Measurements from ENCODE around the gene PKNOX1.
A peak's percentile ranks its signal among the peaks of the same experiment; 100 is the strongest.
"Not testable (repeated sequence)": the region's sequence is repeated elsewhere in the genome, so short reads cannot be mapped to it uniquely, and the experiment has no call there.

PKNOX1 gene

DNA sequence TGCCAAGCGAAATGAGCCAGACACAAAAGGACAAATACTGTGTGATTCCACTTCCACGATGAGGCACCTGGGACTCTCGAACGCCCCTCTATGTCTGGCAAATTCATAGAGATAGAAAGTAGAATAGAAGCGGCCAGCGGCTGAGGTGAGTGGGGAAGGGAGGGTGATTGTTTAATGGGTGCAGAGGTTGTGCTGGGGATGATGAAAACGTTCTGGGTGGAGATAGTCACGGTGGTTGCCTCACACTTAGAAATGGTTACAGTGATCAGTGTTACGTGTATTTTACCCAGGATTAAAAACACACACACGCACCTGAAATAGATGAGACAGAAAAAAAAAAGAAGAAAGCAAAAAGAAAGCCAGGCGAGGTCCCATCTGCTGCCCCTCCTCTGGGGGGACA lies 98.4 kb downstream of the PKNOX1 start:
- H3K4me3 ChIP-seq (ENCODE audit: low read length); H3K27me3 ChIP-seq (ENCODE audit: insufficient read depth, low read length); H3K27ac ChIP-seq (ENCODE audit: low read depth, low read length); H3K9me3 ChIP-seq (ENCODE audit: insufficient read depth, low read depth, low read length); H3K9ac ChIP-seq (ENCODE audit: low read depth, low read length); H3K36me3 ChIP-seq (ENCODE audit: insufficient read depth, low read length); H3K4me1 ChIP-seq (ENCODE audit: insufficient read depth, low read length): not testable (repeated sequence)
- no CpG with 5 or more reads among the region's 11 CpGs for WGBS

DNA sequence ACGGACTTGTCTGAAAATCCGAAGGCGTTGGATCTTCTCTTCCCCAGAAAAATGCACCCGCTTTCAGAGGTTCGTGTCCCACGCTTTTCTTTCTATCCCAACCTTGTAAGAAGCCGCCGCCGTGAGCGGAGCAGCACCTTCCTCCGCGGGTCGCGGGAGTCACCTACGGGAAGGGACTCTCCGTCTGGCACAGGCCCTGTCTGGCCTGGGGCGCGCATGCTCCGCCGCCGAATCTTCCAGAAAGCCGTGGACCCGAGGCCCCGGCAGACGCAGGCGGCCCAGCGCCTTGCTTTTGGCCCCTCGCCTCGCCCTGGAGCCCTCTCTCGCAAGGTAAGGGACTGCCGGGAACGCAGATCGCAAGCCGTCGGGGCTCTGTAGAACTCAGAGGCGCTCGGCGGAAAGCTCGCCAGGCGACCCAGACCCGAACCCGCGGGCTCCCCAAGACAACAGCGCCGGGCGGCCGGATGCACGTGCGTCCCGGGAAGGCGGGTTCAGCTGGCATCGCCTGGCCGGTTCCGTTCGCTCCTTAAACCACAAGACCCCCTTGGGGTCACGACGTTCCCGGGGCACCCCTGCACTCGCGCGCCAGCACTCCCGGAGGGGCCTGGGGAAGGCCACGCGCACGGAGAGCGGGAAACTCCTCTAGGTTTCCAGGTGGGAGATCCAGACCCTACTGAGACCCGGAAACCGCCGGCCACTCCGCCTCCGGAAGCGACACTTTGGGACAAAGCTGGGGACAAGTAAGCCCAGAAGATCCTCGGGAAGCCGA lies 100.2 kb downstream of the PKNOX1 start:
- H3K9me3 ChIP-seq (ENCODE audit: insufficient read depth, low read depth, low read length); H3K9ac ChIP-seq (ENCODE audit: low read depth, low read length); H3K36me3 ChIP-seq (ENCODE audit: insufficient read depth, low read length); H3K27ac ChIP-seq (ENCODE audit: low read depth, low read length); H3K4me3 ChIP-seq (ENCODE audit: low read length); H3K4me1 ChIP-seq (ENCODE audit: insufficient read depth, low read length); H3K27me3 ChIP-seq (ENCODE audit: insufficient read depth, low read length): not testable (repeated sequence)
- WGBS = no CpG with 5 or more reads among the region's 74 CpGs

DNA sequence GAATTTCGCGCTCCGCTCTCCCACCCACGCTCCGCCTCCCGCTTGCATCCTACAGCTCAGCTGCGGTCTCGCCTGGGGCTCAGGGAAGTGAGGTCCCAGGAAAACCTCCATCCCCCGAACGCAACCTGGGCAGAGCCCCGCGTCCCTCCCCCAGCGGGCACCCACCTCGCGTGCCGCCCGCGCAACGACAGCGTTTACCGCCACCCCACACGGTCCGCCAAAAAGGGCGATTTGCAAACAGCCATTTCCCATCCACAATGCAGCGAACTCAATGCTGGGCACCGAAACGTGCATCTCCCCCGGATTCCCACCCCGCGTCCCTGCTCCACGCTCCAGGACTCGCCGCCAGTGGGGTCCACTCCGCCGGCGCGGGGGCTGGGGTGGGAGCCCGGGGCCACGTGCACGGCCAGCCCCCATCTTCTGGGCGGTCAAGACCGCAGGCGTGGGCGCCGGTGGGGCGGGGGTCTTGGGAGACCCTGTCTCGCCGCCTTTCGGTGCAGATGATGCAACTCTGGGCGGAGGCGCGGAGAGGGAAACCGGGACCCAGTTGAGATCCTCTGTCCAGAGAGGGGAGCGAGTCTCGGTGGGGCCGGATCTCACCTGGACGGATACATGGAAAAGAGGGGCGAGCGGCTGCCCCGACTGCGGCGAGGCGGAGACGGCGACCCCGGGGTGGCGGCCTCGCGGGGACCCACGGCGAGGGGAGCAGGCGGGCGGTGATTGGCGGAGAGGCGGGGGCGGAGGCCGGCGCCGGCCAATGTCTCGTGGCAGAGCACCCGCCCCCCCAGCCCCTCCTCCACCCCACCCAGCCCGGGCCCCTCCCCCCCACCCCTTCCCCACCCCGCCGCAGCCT lies 101.0 kb downstream of the PKNOX1 start, which contains the start of gene CBS:
Gene CBS, minus strand, starts transcription at position 666 of the 853 bp plus-strand sequence. CDS start 3,642 bp downstream, outside the sequence.
- H3K27ac ChIP-seq (ENCODE audit: low read depth, low read length); H3K9me3 ChIP-seq (ENCODE audit: insufficient read depth, low read depth, low read length); H3K27me3 ChIP-seq (ENCODE audit: insufficient read depth, low read length); H3K36me3 ChIP-seq (ENCODE audit: insufficient read depth, low read length); H3K9ac ChIP-seq (ENCODE audit: low read depth, low read length); H3K4me1 ChIP-seq (ENCODE audit: insufficient read depth, low read length): not testable (repeated sequence)
- H3K4me3 ChIP-seq (ENCODE audit: low read length) = peak within 1 kb of the TSS; percentile 37
- WGBS = no CpG with 5 or more reads among the region's 84 CpGs

DNA sequence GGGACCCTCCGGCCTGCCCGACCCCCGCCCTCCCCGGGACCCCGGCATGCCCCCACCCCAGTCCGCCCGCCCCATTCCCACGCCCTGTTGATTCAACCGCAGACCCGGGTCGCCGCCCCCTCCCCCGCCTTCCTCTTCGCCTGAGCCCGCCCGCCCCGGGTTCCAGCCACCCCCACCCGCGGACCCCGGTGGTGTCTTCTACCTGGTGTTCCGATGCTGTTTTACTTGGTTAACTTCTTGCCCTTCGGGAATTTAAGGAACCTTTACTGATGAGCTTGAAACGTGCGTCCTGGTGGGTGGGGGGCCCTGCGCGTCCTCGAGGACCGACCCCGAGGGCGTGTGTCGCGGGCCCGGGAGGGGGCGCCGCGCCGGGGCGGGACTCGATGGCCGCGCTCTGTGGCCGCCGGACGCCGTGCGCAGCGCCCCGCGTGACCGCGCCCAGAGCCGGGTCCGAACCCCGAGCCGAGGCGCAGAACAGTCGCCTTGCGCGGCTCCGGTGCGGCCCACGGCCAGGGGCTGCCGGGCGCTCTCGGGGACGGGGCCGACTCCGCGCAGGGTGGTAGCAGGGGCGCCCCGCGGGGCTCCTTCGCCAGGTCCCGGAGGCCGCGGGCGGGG lies 101.8 kb downstream of the PKNOX1 start:
- not testable (repeated sequence) for H3K27ac ChIP-seq (ENCODE audit: low read depth, low read length); H3K4me1 ChIP-seq (ENCODE audit: insufficient read depth, low read length); H3K9ac ChIP-seq (ENCODE audit: low read depth, low read length); H3K9me3 ChIP-seq (ENCODE audit: insufficient read depth, low read depth, low read length); H3K36me3 ChIP-seq (ENCODE audit: insufficient read depth, low read length); H3K27me3 ChIP-seq (ENCODE audit: insufficient read depth, low read length); H3K4me3 ChIP-seq (ENCODE audit: low read length)
- no CpG with 5 or more reads among the region's 77 CpGs for WGBS

DNA sequence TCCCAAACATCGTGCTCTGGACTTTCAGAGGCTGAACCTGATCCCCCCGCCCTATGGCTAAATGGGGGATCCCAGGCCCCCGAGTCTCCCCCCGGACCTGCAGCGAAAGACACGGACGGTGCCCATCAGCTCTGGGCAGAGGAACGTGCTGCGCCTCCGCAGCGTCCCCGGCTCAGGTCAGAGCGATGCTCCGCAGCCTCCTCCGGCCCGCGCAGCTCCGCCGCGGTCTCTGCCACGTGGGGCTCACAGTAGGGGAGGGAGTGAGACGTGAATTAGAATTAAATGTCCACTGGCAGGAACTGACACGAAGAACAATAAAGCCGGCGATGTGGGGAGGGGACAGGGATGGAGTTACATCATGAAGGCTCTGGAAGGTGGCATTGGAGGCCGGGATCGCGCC lies 102.3 kb downstream of the PKNOX1 start:
- no CpG with 5 or more reads among the region's 28 CpGs for WGBS
- peak overlapping the region; percentile 37 for H3K4me3 ChIP-seq (ENCODE audit: low read length)

DNA sequence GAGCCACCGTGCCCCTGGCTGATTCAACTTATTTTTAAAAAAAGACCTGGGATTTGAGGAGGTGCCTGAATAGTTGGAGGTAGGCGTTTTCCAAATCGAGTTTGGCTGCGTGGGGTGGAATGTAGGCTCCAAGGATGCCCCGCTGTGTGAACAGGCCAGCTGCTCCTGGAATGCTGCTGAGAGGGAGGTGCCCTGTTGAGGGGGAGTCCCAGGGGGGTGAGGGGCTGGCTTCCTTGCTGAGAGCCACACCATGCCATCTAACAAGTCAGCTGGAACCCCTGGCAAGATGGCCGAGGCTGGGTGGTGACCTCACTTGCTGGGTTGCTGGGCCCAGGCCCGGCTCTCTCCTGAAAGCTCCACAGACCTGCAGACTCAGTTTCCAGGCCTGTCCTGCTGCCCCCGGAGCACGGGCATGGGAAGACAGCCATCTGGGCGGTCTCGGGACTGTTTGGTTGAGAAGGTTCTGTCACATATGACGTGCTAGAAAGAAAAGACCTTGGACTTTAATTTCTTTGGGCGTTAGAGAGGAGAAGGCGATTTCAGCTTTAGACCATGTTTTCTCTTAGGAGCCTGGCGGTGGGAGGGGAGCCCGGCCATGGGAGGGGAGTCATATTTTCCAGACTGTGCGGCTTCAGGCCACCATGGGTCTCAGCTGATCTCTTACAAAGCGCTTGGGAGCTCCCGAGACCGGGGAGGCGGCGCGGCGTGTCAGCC lies 108.4 kb downstream of the PKNOX1 start:
- WGBS = no CpG with 5 or more reads among the region's 24 CpGs
- H3K27ac ChIP-seq (ENCODE audit: low read depth, low read length); H3K9ac ChIP-seq (ENCODE audit: low read depth, low read length); H3K4me3 ChIP-seq (ENCODE audit: low read length); H3K27me3 ChIP-seq (ENCODE audit: insufficient read depth, low read length); H3K9me3 ChIP-seq (ENCODE audit: insufficient read depth, low read depth, low read length); H3K4me1 ChIP-seq (ENCODE audit: insufficient read depth, low read length); H3K36me3 ChIP-seq (ENCODE audit: insufficient read depth, low read length): not testable (repeated sequence)

More for the DNA sequence above, 102.3 kb downstream of the PKNOX1 start:
- not testable (repeated sequence) for H3K27ac ChIP-seq (ENCODE audit: low read depth, low read length); H3K36me3 ChIP-seq (ENCODE audit: insufficient read depth, low read length); H3K4me1 ChIP-seq (ENCODE audit: insufficient read depth, low read length); H3K9ac ChIP-seq (ENCODE audit: low read depth, low read length); H3K9me3 ChIP-seq (ENCODE audit: insufficient read depth, low read depth, low read length); H3K27me3 ChIP-seq (ENCODE audit: insufficient read depth, low read length)

All from HUES64 (cell line).